HG03039 (cell line): ENCODE results near the gene SFMBT2.

ENCODE experiments used
- ATAC-seq: cut with Tn5 transposase; IDR thresholded peaks from one replicate; pipeline ENCODE4 v1.9.1; 2021; ENCODE audit warnings: mild to moderate bottlenecking, moderate library complexity; ENCODE audit not compliant: unreplicated experiment

Gene SFMBT2

DNA sequence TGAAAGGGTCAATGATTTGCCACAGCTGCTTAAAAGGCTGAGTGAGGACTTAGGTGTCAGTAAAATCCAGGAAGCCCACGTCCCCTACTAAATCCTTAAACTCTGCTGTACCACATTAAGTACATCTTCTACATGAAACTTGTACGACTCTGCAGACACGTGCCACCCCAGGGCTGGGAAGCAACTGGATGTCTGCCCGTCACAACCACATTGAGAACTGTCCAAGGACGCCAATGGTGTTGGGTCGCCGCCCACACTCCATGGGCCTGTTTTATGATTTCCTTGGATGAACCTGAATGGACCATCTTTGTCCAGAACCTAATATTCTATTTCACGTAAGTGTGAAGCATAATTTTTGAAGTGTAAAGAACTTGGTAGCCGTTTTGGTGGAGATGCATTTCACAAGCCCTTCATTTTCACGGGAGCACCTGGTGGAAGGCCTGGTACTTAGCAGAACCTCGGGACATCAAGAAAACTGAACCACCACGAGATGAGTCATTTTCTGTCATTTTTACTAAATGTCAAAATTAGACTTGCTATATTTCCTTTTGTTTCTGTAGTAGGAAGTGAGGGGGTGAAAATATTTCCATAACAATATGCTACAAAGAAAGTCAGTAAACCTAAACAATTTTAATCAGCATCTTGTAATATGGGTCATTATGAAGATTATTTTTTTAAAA is 134.9 kb downstream of the SFMBT2 start:
- ATAC-seq = no peak

GRCh38 chr10:7274293-7274692 is 136.5 kb downstream of the SFMBT2 start:
- ATAC-seq = no peak

DNA sequence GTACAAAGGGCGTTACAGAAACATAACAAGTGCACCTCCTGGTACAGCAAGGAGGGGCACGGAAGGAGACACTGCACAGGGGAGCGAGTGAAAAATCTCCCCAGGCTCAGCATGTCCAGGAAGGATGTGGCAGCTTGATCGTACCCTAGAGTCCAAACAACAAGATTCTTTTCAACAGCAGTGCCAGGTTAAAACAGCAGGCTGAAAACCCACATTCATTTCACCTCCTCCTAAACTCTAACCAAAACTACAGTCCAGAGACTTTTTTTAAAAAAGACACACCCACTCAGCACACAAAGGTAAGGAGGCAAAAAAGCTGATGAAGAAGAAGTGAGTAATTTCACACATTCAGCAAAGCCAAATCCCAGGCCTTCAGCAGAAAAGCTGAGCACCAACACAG is 138.8 kb downstream of the SFMBT2 start:
- ATAC-seq = no peak

GRCh38 chr10:7269988-7270387 is 140.8 kb downstream of the SFMBT2 start:
- ATAC-seq = no peak

DNA sequence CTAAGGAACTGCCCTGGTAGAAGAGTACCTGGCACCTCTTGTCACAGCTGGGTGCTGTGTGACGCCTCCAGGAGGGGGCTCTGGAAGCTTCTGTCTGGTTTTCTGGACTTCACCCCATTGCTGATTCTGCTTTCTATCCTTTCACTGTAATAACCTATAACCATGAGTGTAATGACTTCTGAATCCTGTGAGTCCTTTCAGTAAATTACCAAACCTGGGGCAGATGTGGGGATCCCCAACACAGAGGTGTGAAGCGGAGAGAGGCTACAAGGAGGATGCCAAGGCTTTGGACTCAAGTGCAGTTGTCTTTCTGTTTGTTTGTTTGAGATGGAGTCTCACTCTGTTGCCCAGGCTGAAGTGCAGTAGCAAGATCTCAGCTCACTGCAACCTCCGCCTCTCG is 143.7 kb downstream of the SFMBT2 start:
- ATAC-seq = no peak

GRCh38 chr10:7265396-7266123 is 145.3 kb downstream of the SFMBT2 start:
- no peak for ATAC-seq

DNA sequence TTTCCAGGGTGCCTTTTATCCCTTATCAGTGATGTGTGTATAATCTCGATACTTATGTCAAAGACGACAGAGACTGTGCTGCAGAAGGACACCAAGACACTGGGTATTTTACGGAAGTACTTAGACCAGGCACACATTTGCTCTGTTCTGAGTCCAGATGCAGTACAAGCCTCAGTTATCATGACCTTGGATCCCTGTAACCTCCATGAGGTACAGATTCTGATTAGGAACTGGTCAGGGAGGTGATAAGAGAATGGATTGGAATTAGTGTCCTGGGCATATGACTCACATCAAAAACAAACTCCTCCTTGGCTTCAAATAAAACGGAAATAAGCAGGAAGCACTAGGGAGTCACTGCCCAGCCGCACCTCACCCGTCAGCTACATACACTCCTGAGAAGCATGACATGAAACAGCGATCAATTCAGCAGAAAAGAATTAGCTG is 146.5 kb downstream of the SFMBT2 start:
- ATAC-seq = no peak

DNA sequence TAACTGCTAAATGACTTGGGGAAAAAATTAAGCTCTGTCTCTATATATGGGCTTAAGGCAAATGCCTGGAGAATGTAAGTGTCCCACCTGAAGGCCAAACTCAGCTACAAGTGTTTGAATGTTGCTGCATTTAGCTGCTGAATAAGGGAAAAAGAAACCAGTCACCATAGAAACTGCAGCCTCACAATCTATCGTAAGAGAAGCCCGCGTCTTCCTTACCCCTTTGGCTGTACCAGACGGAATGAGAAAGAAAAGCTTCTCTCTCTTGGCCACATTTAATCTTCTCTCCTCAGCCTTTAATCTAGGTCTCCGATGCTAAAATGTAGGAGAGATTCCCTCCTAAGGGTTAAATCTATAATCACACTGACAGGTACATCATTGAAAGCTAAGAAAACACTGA is 147.2 kb downstream of the SFMBT2 start:
- ATAC-seq = no peak

DNA sequence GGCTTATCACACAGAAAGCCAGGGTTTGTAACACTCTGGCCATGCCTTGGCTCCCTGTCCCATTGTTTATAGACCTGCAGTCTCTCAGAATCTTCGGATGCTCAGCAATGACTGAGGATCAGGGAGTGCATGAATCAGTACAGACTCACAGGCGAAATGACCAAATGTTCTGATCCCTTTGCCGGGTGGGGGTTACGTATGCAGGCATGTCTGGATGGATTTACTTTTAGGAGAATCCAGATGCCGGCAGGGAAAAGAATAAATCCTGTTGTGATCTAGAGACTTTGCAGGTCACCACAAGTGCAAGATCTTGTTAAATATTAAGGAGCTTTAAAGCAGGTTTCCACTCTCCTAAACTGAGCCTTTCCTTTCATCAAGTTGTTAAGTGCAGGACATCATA is 149.5 kb downstream of the SFMBT2 start:
- ATAC-seq = no peak

DNA sequence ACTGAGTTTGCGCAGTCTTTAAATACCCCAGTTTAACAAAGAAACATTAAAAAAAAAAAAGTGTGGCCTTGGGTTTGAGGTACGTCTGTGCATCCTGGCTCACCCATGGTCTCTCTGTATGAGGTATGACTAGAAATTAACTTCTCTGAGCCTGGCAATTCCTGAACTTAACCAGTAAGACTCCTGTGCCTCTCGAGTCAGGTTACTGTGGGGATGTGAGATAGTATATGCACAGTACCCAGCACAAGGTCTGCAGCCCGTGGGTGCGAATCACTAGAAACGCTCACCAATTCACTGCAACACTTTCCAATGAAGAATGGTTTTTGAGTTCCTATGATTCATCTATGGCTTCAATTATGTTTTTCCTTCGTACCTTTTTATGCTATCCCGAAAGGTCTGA is 149.9 kb downstream of the SFMBT2 start:
- ATAC-seq = no peak

DNA sequence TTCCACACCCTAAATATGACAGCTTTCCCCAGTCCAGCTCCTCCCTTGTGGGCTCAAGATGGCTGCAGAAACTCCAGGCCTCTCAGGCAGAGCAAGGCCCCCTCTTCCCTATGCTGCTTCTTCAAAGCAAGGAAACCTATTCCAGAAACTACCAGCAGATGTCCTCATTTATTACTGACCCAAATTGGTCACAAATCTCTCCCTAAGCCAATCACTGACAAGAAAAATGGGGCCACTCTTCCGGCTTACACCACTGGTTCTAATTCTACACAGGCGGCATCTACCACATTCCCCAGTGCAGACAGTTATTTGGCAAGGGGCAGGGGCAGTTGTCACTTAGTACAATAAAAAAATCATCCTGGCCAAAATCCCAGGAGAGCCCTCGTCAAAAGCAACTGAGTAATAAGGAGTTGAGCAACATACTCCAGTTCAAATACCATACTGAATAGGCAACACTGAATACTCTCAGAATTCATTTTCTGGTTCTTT is 150.4 kb downstream of the SFMBT2 start:
- peak; percentile 58 for ATAC-seq

DNA sequence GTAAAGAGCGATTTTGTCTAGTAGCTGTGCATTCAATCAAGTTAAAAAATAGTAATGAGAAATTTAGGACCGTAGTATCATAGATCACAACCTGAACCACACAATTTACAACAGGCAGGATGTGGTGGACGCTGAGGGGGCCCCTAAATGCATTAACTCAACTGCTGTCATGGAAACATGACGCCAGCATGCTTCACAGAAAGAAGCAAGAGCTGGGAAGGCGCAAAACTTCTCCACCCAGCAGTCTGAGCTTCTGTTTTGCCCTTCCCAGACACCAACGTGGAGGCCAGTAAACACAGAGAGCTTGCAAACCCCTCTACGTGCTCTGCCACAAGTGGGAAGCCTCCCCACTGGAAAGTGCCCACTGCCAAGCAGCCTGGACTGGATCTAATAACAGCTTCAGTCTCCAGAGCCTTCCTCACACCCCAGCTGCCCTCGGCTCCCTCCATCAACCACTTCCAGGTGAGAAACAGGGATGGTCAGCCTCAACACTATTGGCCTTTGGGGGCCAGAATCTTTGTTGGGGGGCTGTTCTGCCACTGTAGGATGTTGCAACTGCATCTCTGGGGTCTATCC is 151.8 kb downstream of the SFMBT2 start:
- no peak for ATAC-seq

DNA sequence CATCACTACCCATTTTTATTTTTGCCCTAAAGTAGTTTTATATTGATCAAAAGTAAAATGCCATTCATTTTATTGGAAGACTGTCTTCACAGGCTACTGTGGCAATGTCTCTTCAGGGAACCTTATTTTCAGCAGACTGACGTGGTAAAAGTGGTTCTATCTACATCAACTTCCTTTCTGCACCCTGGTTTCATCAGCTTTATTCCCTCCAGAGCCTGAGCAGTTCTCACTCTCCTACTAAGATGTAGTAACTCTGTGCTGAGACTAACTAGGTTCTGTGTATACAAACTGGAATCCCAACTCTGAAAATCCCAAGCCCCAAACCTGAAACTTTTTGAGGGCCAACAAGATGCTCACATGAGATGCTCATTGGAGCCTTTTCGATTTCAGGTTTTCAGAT is 155.3 kb downstream of the SFMBT2 start:
- no peak for ATAC-seq

GRCh38 chr10:7251696-7252465 is 159.0 kb downstream of the SFMBT2 start:
- ATAC-seq = no peak

GRCh38 chr10:7250236-7250635 is 160.6 kb downstream of the SFMBT2 start:
- no peak for ATAC-seq

- no peak for ATAC-seq
Measured at GRCh38 chr10:7248585-7249164, 162.2 kb downstream of the SFMBT2 start.

DNA sequence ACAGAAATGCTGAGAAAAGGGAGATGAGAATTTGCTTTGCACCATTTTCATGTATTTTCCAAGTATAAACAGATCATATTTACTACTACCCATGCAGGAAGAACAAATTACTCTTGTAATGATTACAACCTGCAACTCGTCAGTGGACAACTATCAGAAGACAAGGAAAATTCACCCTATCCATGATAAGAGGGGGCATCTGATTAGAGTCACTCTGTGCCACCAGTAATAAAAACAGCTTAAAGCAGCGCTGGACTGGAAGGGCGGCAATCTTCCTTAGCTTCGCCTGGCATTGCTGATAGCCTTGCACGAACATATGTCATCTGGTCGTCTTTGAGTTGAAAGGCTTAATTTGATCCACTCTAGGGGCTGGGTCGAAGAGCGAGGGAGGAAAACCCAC is 162.7 kb downstream of the SFMBT2 start:
- no peak for ATAC-seq

- ATAC-seq = no peak
Measured at GRCh38 chr10:7245505-7245904, 165.3 kb downstream of the SFMBT2 start.

- ATAC-seq = peak; percentile 81
Measured at GRCh38 chr10:7243873-7244272, 167.0 kb downstream of the SFMBT2 start.

GRCh38 chr10:7243139-7243538 is 167.7 kb downstream of the SFMBT2 start:
- ATAC-seq = no peak
